Trophoblast cell (in vitro differentiated cells and primary cell): ENCODE data around the gene HINT2.

Experiments used
- DNase-seq, 2 donors: peaks; one replicate each; pipeline ENCODE4 v3.0.0-alpha.2; 2016
- H2AFZ ChIP-seq: 2 replicates; pipeline ENCODE4 v1.6.1; 2013; ENCODE audit warnings: low read length, moderate library complexity, mild to moderate bottlenecking; ENCODE audit not compliant: insufficient read depth, poor library complexity
- H2AK5ac ChIP-seq: 2 replicates; pipeline ENCODE4 v1.6.1; 2013; ENCODE audit warnings: mild to moderate bottlenecking, low read length
- H2BK120ac ChIP-seq: 2 replicates; pipeline ENCODE4 v1.6.1; 2013; ENCODE audit warnings: low read length, mild to moderate bottlenecking, moderate library complexity; ENCODE audit not compliant: insufficient read depth, poor library complexity
- H2BK12ac ChIP-seq: 2 replicates; pipeline ENCODE4 v1.6.1; 2013; ENCODE audit warnings: mild to moderate bottlenecking, low read length, moderate library complexity
- H2BK5ac ChIP-seq: 2 replicates; pipeline ENCODE4 v1.6.1; 2013; ENCODE audit warnings: low read length, low read depth, moderate library complexity, mild to moderate bottlenecking; ENCODE audit not compliant: poor library complexity
- H3K14ac ChIP-seq: 2 replicates; pipeline ENCODE4 v1.6.1; 2013; ENCODE audit warnings: mild to moderate bottlenecking, low read length
- H3K18ac ChIP-seq: 2 replicates; pipeline ENCODE4 v1.6.1; 2013; ENCODE audit warnings: mild to moderate bottlenecking, low read length
- H3K23ac ChIP-seq: 2 replicates; pipeline ENCODE4 v1.6.1; 2013; ENCODE audit warnings: low read length
- H3K27ac ChIP-seq: 2 replicates; pipeline ENCODE4 v1.5.1; 2013; ENCODE audit warnings: low read depth, mild to moderate bottlenecking, inconsistent platforms, low read length, moderate library complexity
- H3K27me3 ChIP-seq: 2 replicates; pipeline ENCODE4 v1.6.1; 2013; ENCODE audit warnings: inconsistent platforms, mild to moderate bottlenecking, low read length, moderate library complexity; ENCODE audit not compliant: insufficient read depth
- H3K36me3 ChIP-seq, 2 experiments: 1 replicate in 1 of 2; 2 replicates in 1 of 2; pipeline ENCODE4 v1.6.1; 2013; ENCODE audit warnings: low read length in 2 of 2, mild to moderate bottlenecking in 2 of 2, moderate library complexity in 1 of 2; ENCODE audit not compliant: insufficient read depth in 2 of 2, control insufficient read depth in 1 of 2
- H3K4ac ChIP-seq: 2 replicates; pipeline ENCODE4 v1.6.1; 2013; ENCODE audit warnings: low read depth, mild to moderate bottlenecking, low read length, moderate library complexity
- H3K4me1 ChIP-seq, 2 experiments: 1 replicate in 1 of 2; 2 replicates in 1 of 2; pipeline ENCODE4 v1.6.1; 2013; ENCODE audit warnings: low read length in 2 of 2, mild to moderate bottlenecking in 2 of 2, moderate library complexity in 1 of 2; ENCODE audit not compliant: insufficient read depth in 2 of 2, control insufficient read depth in 1 of 2
- H3K4me2 ChIP-seq: 2 replicates; pipeline ENCODE4 v1.6.1; 2013; ENCODE audit warnings: inconsistent platforms, mild to moderate bottlenecking, low read length, moderate library complexity
- H3K4me3 ChIP-seq: 2 replicates; pipeline ENCODE4 v1.5.1; 2013; ENCODE audit warnings: mild to moderate bottlenecking, low read depth, low read length, inconsistent platforms
- H3K79me1 ChIP-seq: one replicate; pipeline ENCODE4 v1.6.1; 2013; ENCODE audit warnings: low read length
- H3K79me2 ChIP-seq: 2 replicates; pipeline ENCODE4 v1.6.1; 2013; ENCODE audit warnings: low read length, mild to moderate bottlenecking; ENCODE audit not compliant: control insufficient read depth, insufficient read depth, poor library complexity
- H3K9ac ChIP-seq: 2 replicates; pipeline ENCODE4 v1.6.1; 2013; ENCODE audit warnings: mild to moderate bottlenecking, low read length
- H3K9me3 ChIP-seq: 2 replicates; pipeline ENCODE4 v1.6.1; 2013; ENCODE audit warnings: low read depth, mild to moderate bottlenecking, control low read depth, inconsistent platforms, low read length; ENCODE audit not compliant: insufficient read depth
- H4K12ac ChIP-seq: 2 replicates; pipeline ENCODE4 v1.6.1; 2013; ENCODE audit warnings: low read depth, mild to moderate bottlenecking, low read length, moderate library complexity
- H4K8ac ChIP-seq: 2 replicates; pipeline ENCODE4 v1.6.1; 2013; ENCODE audit warnings: low read depth, mild to moderate bottlenecking, low read length, moderate library complexity
- H4K91ac ChIP-seq: one replicate; pipeline ENCODE4 v1.6.1; 2013; ENCODE audit warnings: low read depth, mild to moderate bottlenecking, low read length, moderate library complexity
- WGBS: extraction: QIAGEN DNeasy Blood & Tissue Kit; methylation state at CpG from one replicate; pipeline ENCODE4 v1.1.7; 2013; ENCODE audit warnings: missing lambda C conversion rate; ENCODE audit not compliant: insufficient read length, insufficient coverage; ENCODE audit errors: extremely low coverage; 5-methylcytosine and 5-hydroxymethylcytosine counted together

HINT2 gene

DNA sequence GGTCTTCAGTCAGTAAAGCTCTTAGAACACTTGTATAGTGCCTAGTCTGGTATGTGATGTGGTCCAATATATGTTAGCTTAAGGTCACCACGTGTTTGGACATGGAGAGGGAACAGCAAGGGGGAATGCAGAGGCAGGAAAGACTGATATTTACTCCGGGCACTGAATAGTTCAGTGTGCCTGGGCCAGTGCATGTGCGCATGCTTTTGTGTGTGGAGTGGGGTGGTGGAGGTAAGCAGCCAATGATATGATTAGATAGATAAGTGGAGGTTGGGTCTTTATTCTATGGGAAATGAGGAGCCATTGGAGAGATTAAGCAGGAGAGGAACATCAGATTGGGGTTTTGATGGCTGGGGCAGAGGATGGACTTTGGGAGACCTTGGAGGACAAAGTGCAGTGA lies 41.4 kb upstream of the HINT2 start:
- Histone ChIP-seq H3K9ac (no peak overlapping the region), H3K4me3 (no peak overlapping the region), H2AK5ac (no peak overlapping the region), H4K8ac (no peak overlapping the region), H2BK5ac (no peak overlapping the region), H3K27me3 (no peaks in the 10 kb centered on the region), H3K9me3 (peaks cover under 1% of the 10 kb centered on the region), H4K12ac (no peak overlapping the region), H3K79me1 (no peaks in the 10 kb centered on the region), H3K14ac (no peak overlapping the region), H3K18ac (no peak overlapping the region), H2BK120ac (no peak overlapping the region), H3K4me2 (no peak overlapping the region), H3K23ac (no peak overlapping the region), H2AFZ (no peak overlapping the region), H4K91ac (no peak overlapping the region), H2BK12ac (no peak overlapping the region), H3K79me2 (no peaks in the 10 kb centered on the region), H3K36me3 (no peaks in the 10 kb centered on the region), H3K4me1 (no peaks in the 10 kb centered on the region), H3K4ac (no peak overlapping the region), H3K27ac (no peak overlapping the region)
- WGBS = no CpG with 5 or more reads among the region's 3 CpGs
- DNase-seq = no peak

DNA sequence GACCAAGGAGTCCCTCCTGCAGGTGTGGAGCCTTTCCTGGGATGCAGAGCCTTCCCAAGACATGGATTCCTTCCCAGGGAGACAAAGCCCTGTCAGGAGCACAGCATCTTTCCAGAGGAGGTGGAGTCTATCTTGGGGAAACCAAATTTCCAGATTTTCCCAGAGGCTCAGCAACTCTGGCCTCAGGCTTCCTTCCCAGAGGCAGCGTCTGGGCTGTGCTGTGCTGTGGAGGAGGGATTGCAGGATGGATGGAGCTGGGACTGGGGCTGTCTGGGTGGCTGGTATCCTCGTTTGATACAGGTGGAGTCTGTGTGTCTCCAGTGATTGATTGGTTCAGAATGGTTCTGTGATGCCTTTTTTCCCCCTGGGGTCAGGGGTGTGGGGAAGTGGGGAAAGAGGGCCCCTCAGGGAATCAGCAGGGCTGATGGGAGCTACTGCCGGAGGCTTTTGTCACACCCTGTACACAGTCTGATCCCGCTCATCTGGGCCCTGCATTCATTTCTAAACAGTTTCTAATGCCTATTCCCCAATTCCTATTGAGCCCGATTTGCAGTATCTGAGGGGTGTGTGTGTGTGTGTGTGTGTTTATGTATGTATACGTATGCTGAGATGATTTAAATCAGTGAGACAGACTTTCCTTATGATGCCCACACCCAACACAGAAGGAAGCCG lies 39.4 kb upstream of the HINT2 start:
- no peaks in the 10 kb centered on the region for H3K79me1 ChIP-seq
- no CpG with 5 or more reads among the region's 7 CpGs for WGBS
- H3K36me3 ChIP-seq = no peaks in the 10 kb centered on the region
- no peaks in the 10 kb centered on the region for H3K27me3 ChIP-seq
- no peak overlapping the region for H3K23ac ChIP-seq
- H3K4me3 ChIP-seq = no peak overlapping the region
- H2AK5ac ChIP-seq = no peak overlapping the region
- H2BK5ac ChIP-seq = no peak overlapping the region
- no peak overlapping the region for H3K14ac ChIP-seq
- no peak overlapping the region for H4K8ac ChIP-seq
- H2AFZ ChIP-seq = no peak overlapping the region
- H3K79me2 ChIP-seq = no peaks in the 10 kb centered on the region
- no peak overlapping the region for H2BK120ac ChIP-seq
- H3K9ac ChIP-seq = no peak overlapping the region
- H3K4me2 ChIP-seq = no peak overlapping the region
- H3K27ac ChIP-seq = no peak overlapping the region
- DNase-seq = no peak
- H3K4me1 ChIP-seq = no peaks in the 10 kb centered on the region
- no peak overlapping the region for H3K4ac ChIP-seq
- H4K12ac ChIP-seq = no peak overlapping the region
- H3K18ac ChIP-seq = no peak overlapping the region
- no peak overlapping the region for H2BK12ac ChIP-seq
- no peaks in the 10 kb centered on the region for H3K9me3 ChIP-seq
- H4K91ac ChIP-seq = no peak overlapping the region

DNA sequence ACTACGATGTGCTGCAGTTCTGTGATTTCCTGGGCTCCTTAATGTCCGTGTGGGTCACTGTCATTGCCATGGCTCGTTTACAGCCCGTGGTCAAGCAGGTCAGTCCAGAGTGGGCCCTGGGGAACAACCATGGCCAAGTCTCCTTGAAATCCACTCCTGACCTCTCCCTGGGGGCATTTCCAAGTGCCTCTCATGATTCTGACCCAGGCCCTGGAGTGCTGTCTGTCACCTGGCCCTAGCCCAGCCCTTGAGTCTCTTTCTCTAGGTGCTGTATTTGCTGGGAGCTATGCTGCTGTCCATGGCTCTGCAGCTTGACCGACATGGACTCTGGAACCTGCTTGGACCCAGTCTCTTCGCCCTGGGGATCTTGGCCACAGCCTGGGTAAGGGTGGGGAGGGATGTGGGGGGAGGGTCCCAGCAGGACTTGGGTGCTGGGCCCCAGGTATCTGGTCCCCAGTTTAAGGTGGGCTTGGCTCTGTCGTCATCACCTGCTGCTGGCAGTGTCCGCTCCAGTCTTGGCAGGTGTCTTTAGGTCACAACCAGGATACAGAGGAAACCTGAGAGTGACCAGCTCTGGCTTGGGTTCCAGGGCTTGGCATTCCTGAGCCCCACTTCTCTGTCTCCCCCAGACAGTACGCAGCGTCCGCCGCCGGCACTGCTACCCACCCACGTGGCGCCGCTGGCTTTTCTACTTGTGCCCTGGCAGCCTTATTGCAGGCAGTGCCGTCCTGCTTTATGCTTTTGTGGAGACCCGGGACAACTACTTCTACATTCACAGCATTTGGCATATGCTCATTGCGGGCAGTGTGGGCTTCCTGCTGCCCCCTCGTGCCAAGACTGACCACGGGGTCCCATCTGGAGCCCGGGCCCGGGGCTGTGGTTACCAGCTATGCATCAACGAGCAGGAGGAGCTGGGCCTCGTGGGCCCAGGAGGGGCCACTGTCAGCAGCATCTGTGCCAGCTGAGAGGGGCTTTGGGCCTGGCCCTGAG lies 38.3 kb upstream of the HINT2 start:
- Histone ChIP-seq H3K36me3 (no peaks in the 10 kb centered on the region), H3K14ac (no peak overlapping the region), H2BK120ac (no peak overlapping the region), H4K12ac (no peak overlapping the region), H2AFZ (no peak overlapping the region), H2BK12ac (no peak overlapping the region), H3K18ac (no peak overlapping the region), H3K23ac (no peak overlapping the region), H3K79me2 (no peaks in the 10 kb centered on the region), H3K27ac (no peak overlapping the region), H3K27me3 (no peaks in the 10 kb centered on the region), H2BK5ac (no peak overlapping the region), H3K4ac (no peak overlapping the region), H4K8ac (no peak overlapping the region), H3K9ac (no peak overlapping the region), H3K4me2 (no peak overlapping the region), H3K4me3 (no peak overlapping the region), H2AK5ac (no peak overlapping the region), H3K9me3 (no peaks in the 10 kb centered on the region), H4K91ac (no peak overlapping the region), H3K79me1 (no peaks in the 10 kb centered on the region), H3K4me1 (no peaks in the 10 kb centered on the region)
- no CpG with 5 or more reads among the region's 25 CpGs for WGBS
- DNase-seq = no peak

DNA sequence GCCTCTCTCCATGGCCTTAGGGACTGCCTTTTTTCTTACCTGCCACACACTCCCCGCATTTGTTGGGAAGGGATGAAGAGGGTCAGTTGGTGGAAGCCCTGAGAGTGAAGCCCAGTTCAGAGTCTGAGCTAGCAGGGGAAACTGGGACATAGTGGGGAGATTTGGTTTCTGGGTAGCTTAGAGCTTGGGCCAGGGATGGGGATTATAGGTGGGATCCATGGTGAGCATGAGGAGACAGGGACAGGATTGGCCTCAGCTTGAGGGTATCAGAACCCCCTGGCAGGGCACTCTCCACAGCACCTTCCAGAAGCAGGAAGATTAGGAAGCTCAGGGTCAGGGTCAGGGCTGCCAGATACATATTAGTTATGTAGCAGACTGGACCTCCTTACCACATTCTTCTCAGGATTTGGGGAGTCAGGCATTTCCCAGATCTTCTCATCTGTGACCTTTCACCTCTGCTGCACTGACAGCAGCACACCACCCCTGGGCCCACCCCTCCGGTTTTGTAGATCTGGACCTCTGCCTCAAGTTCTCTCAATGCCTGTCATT lies 37.5 kb upstream of the HINT2 start:
- no peak overlapping the region for H3K27ac ChIP-seq
- no peak overlapping the region for H4K8ac ChIP-seq
- H4K91ac ChIP-seq = no peak overlapping the region
- no peaks in the 10 kb centered on the region for H3K79me2 ChIP-seq
- no peak overlapping the region for H3K9ac ChIP-seq
- H3K18ac ChIP-seq = no peak overlapping the region
- no peak overlapping the region for H3K4me3 ChIP-seq
- no peak overlapping the region for H2BK5ac ChIP-seq
- no peak overlapping the region for H2AFZ ChIP-seq
- no peak overlapping the region for H2BK12ac ChIP-seq
- H3K4ac ChIP-seq = no peak overlapping the region
- no peak overlapping the region for H3K14ac ChIP-seq
- H4K12ac ChIP-seq = no peak overlapping the region
- no peaks in the 10 kb centered on the region for H3K36me3 ChIP-seq
- H3K23ac ChIP-seq = no peak overlapping the region
- no peak overlapping the region for H3K4me2 ChIP-seq
- no peaks in the 10 kb centered on the region for H3K79me1 ChIP-seq
- no peaks in the 10 kb centered on the region for H3K4me1 ChIP-seq
- WGBS = no CpG with 5 or more reads among the region's 2 CpGs
- DNase-seq = no peak
- H3K27me3 ChIP-seq = no peaks in the 10 kb centered on the region
- no peak overlapping the region for H2AK5ac ChIP-seq
- H3K9me3 ChIP-seq = no peaks in the 10 kb centered on the region
- H2BK120ac ChIP-seq = no peak overlapping the region
